Nephron progenitor cell (in vitro differentiated cells): ENCODE results near the gene GZF1.

Experiments used
- DNase-seq: peaks from one replicate; pipeline ENCODE4 v3.0.0; 2021
- H3K27ac Mint-ChIP-seq: 2 replicates; pipeline ENCODE4 v1.8.0; 2021; ENCODE audit warnings: mild to moderate bottlenecking, moderate library complexity, mixed read lengths
- H3K27me3 Mint-ChIP-seq: 2 replicates; pipeline ENCODE4 v1.8.0; 2021; ENCODE audit warnings: mild to moderate bottlenecking, low read depth, mixed read lengths; ENCODE audit not compliant: poor library complexity
- H3K36me3 Mint-ChIP-seq: 2 replicates; pipeline ENCODE4 v1.8.0; 2021; ENCODE audit warnings: low read depth, mixed read lengths
- H3K4me1 Mint-ChIP-seq: 2 replicates; pipeline ENCODE4 v1.8.0; 2021; ENCODE audit warnings: mixed read lengths
- H3K4me3 Mint-ChIP-seq: 2 replicates; pipeline ENCODE4 v1.8.0; 2021; ENCODE audit warnings: mild to moderate bottlenecking, moderate library complexity, mixed read lengths
- H3K9me3 Mint-ChIP-seq: 2 replicates; pipeline ENCODE4 v1.8.0; 2021; ENCODE audit warnings: mild to moderate bottlenecking, moderate library complexity, mixed read lengths
- TF ChIP-seq, protein P1 (sequence below): fragments of 200-600 bp; sonication (generic); IDR thresholded peaks from 2 replicates; pipeline ENCODE4 v1.5.0; 2021; ENCODE audit warnings: antibody characterized with exemption

The GZF1 gene

DNA sequence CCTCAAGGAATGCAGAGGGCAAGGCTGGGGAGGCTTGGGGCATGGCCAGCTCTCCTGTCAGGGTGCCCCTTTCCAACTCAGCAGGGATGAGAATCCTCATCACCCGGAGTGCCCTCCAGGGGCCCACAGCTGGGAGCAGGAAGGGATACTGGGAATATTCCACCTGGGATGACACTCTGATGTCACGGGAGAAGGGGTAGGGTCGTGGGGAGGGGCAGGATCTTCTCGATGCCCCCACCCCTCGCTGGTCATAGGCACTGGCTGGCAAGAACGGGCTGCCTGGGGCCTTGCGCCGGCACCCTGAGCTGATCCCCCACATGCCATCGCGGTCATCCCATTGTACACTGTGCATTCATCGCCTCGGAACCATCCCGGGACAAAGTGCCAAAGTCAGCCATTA, 22.0 kb upstream of the GZF1 start:
- peaks cover 13% of the 10 kb centered on the region for H3K4me1 Mint-ChIP-seq
- no peaks in the 10 kb centered on the region for H3K27me3 Mint-ChIP-seq
- no peak overlapping the region for H3K27ac Mint-ChIP-seq
- TF ChIP-seq, protein P1, sequence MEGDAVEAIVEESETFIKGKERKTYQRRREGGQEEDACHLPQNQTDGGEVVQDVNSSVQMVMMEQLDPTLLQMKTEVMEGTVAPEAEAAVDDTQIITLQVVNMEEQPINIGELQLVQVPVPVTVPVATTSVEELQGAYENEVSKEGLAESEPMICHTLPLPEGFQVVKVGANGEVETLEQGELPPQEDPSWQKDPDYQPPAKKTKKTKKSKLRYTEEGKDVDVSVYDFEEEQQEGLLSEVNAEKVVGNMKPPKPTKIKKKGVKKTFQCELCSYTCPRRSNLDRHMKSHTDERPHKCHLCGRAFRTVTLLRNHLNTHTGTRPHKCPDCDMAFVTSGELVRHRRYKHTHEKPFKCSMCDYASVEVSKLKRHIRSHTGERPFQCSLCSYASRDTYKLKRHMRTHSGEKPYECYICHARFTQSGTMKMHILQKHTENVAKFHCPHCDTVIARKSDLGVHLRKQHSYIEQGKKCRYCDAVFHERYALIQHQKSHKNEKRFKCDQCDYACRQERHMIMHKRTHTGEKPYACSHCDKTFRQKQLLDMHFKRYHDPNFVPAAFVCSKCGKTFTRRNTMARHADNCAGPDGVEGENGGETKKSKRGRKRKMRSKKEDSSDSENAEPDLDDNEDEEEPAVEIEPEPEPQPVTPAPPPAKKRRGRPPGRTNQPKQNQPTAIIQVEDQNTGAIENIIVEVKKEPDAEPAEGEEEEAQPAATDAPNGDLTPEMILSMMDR = no peak
- DNase-seq = no peak
- H3K4me3 Mint-ChIP-seq = no peak overlapping the region
- no peaks in the 10 kb centered on the region for H3K36me3 Mint-ChIP-seq
- H3K9me3 Mint-ChIP-seq = no peaks in the 10 kb centered on the region

DNA sequence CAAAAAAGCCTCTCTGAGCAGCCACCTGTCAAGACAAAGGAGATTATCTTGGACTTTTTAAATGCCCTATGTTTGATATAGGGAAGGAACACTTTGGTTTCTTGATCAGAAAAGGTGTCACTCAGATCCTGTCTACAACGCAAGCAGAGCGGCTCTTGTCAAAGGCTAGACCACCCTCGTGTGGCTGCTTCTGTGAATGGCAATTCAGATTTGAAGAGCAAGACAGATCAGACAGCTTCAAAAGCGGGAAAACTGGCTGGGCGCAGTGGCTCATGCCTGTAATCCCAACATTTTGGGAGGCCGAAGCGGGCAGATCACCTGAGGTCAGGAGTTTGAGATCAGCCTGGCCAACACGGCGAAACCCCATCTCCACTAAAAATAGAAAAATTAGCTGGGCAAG, 21.5 kb upstream of the GZF1 start:
- peaks cover 13% of the 10 kb centered on the region for H3K4me1 Mint-ChIP-seq
- no peak overlapping the region for H3K4me3 Mint-ChIP-seq
- H3K27ac Mint-ChIP-seq = peak overlapping the region; percentile 22
- DNase-seq = peak; percentile 61
- no peaks in the 10 kb centered on the region for H3K36me3 Mint-ChIP-seq
- no peaks in the 10 kb centered on the region for H3K27me3 Mint-ChIP-seq
- no peaks in the 10 kb centered on the region for H3K9me3 Mint-ChIP-seq
- TF ChIP-seq, protein P1 = peak; percentile 65

GRCh38 chr20:23341073-23341472, 20.9 kb upstream of the GZF1 start:
- TF ChIP-seq, protein P1 = no peak
- peaks cover 13% of the 10 kb centered on the region for H3K4me1 Mint-ChIP-seq
- H3K27ac Mint-ChIP-seq = no peak overlapping the region
- DNase-seq = no peak
- no peaks in the 10 kb centered on the region for H3K36me3 Mint-ChIP-seq
- no peaks in the 10 kb centered on the region for H3K27me3 Mint-ChIP-seq
- H3K4me3 Mint-ChIP-seq = no peak overlapping the region
- H3K9me3 Mint-ChIP-seq = no peaks in the 10 kb centered on the region

GRCh38 chr20:23343590-23343989, 18.4 kb upstream of the GZF1 start:
- Mint-ChIP-seq H3K9me3 (no peaks in the 10 kb centered on the region), H3K4me3 (no peak overlapping the region), H3K4me1 (peaks cover 35% of the 10 kb centered on the region), H3K36me3 (no peaks in the 10 kb centered on the region), H3K27ac (no peak overlapping the region), H3K27me3 (no peaks in the 10 kb centered on the region)
- TF ChIP-seq, protein P1 = no peak
- no peak for DNase-seq

- Mint-ChIP-seq H3K4me3 (no peak overlapping the region), H3K27me3 (no peaks in the 10 kb centered on the region), H3K27ac (no peak overlapping the region), H3K4me1 (peaks cover 43% of the 10 kb centered on the region), H3K9me3 (no peaks in the 10 kb centered on the region), H3K36me3 (no peaks in the 10 kb centered on the region)
- DNase-seq = no peak
- TF ChIP-seq, protein P1 = no peak
Measured at GRCh38 chr20:23344336-23344735, 17.6 kb upstream of the GZF1 start.

DNA sequence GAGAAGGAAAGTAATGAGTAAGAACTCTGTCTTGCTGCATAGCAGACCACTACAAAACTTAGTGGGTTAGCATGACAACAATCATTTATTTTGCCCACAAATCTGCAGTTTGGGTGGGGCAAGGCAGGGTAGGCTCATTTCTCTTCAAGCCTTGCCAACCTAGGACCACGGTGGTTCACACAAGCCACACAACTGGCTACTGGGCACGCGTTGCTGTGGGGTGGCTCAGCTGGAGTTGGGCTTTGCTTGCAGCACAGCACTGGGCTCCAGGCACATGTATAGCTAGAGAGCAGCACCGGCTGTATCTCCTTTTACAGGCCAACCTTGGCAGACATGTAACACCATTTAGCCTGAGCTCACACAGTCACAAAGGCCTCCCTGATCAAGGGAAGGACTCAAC, 16.0 kb upstream of the GZF1 start:
- Mint-ChIP-seq H3K4me3 (no peak overlapping the region), H3K27ac (no peak overlapping the region)

More for the DNA sequence above, 16.0 kb upstream of the GZF1 start:
- TF ChIP-seq, protein P1 = no peak
- H3K36me3 Mint-ChIP-seq = no peaks in the 10 kb centered on the region
- no peak for DNase-seq
- H3K27me3 Mint-ChIP-seq = peaks cover 3% of the 10 kb centered on the region
- no peaks in the 10 kb centered on the region for H3K9me3 Mint-ChIP-seq
- peaks cover 51% of the 10 kb centered on the region for H3K4me1 Mint-ChIP-seq
